ENCODE data around the gene SLAIN2.
A peak's percentile ranks its signal among the peaks of the same experiment; 100 is the strongest.
"Not testable (repeated sequence)": the region's sequence is repeated elsewhere in the genome, so short reads cannot be mapped to it uniquely, and the experiment has no call there.

The SLAIN2 gene

DNA sequence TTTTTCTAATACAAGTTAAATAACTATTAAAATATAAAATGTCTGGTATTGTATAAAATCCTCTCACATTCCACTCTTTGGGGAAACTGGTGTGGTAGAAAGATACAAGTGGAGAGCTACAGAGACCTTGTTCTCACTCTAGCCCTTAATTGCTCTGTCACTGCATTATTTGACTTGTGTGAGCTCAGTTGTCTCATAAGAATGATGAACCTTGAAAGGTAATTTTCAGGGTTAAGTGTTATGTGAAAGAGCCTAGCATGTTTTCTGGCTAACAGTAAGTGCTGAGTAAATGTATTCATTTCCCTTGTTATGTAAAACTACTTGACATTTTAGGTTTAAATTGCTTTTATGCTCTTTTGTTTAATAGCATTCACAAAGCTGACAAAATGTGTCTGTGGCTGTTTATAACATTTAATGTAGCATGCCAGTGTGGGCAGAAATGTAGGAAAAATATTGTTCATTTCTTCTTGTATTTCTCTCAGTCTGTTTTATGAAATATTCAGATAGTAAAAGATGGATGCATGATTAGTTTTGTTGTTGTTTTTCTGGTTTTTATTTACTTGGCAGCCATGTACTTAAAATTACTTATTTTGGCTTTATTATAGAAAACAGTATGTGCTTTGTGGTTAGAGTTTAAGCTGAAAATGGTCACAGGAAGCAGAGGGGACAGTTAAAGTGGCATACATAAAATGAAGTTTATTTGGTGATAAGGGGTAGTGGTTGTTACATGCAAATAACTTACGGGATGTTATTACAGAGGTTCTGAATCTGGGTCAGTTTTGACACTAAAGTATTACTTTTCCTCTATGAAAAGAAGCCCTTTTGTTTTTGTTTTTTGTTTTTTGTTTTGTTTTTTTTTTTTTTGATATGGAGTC is 29.2 kb downstream of the SLAIN2 start:
- DNase-seq (ENCODE audit: low spot score): no peak

DNA sequence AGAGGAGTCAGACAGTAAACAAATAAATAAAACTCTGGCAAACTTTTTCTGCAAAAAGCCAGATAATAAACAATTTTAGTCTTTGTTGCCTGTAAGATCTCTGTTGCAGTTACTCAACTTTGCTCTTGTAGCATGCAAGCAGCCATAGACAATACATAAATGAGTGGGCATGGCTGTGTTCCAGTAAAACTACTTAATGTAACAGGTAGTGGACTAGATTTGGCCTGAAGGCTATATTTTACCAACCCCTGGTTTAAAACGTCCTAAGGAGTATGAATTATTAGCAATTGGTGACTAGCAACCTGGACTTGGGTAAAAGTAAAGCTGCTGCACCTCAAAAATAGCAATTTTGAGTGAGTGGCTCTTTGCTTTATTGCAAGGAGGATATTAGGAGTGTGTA is 30.9 kb downstream of the SLAIN2 start:
- no peak for DNase-seq (ENCODE audit: low spot score)

DNA sequence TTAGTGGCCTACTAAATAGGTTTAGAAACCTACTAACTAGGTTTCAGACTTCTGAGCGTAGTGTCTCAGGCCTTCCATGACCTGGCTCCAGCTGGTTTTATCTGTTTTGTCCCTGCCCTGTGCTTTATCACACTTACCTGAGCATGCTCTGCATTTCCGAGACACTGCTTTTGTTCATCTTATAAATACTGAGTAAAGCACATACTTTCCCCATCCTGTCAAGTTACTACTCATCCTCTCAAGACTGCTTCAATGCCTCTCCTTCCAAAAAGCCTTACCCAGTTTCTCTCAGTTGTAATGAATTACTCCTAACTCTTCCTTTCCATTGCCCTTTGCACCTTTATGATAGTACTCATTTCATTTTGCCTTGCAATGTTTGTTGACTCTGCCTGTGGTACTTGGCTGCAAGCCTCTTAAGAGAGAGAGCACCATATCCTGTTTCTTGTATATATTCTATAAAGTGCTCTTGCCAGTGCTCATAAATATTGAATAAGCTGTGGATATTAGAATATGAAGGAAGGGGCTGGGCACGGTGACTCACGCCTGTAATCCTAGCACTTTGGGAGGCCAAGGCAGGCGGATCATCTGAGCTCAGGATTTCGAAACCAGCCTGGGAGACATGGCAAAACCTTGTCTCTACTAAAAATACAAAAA is 34.4 kb downstream of the SLAIN2 start:
- peak; percentile 79 for DNase-seq (ENCODE audit: low spot score)

DNA sequence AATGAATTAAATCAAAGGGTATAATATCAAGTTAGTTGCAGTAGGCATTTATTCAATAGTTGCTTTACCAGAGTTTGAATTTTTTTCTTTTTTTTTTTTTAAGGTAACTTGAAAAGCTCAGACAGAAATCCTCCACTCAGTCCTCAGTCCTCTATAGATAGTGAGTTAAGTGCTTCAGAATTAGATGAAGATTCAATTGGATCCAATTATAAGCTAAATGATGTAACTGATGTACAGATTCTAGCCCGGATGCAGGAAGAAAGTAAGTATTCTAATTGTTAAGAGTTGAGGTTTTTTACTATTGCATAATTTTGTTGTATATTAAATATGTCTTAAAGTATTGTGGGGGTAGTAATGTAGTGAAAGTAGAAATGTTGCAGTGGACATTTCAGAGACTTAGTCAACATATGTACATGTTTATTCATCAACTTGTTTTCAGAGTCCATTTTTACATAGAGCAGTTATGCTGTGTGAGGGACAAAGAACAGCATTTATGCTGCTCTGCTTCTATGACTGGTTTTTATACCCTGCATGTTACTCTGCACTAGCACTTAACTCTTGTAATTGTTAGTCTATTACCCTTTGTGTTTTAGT is 38.4 kb downstream of the SLAIN2 start:
- DNase-seq (ENCODE audit: low spot score): no peak

DNA sequence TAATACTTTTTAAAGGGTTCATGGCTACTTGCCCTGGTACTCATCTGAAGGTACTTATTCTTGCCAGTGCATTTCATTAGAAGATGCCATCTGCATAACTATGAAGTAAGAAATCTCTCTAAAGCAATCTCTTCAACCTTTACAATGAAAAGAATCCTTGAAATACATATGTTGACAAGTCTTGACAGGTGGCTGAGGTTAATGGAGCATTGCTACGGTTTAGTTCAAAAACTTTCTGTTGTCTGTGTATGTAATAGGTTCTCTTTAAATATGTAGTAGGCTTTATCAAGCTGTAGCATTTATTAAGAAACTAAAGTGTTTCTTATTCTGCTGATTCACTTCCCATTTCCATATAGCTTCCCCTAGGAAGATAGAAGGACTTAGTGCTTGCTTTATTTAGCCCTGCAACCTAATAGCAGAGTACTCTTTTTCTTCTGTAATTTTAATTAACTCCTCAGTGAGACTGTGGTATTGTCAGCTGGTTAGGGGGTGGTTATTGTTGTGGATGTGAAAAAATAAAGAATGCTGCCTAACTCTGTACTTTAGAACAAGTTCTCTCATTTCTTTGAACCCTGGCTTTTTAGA is 39.3 kb downstream of the SLAIN2 start:
- no peak for DNase-seq (ENCODE audit: low spot score)

DNA sequence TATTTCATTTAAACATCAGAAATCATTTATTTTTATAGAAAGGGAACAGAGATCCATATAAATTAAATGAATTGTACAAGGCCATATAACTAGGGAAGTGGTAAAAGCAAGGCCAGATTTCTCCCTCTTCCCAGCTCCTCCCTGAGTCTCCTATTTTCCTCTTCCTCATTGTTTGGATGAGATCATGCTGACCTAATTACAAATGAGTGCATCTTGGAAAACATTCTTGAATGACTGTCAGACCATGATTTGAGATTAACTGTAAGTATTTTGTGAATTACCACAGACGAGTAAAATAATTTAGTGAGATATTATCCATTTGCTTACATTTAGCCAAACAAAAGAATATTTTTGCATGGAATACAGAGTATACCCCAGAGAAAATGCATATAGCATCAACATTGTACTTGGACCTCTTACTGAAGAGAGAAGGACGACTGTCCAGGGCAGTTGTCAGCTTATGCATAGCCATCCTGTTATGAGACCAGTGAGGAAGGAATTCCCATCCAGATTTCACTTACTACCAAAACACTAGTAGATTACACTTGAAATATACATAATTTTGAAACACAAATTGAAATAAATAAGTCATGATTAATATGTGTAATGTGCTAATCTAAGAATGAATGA is 47.3 kb downstream of the SLAIN2 start:
- no peak for DNase-seq (ENCODE audit: low spot score)

DNA sequence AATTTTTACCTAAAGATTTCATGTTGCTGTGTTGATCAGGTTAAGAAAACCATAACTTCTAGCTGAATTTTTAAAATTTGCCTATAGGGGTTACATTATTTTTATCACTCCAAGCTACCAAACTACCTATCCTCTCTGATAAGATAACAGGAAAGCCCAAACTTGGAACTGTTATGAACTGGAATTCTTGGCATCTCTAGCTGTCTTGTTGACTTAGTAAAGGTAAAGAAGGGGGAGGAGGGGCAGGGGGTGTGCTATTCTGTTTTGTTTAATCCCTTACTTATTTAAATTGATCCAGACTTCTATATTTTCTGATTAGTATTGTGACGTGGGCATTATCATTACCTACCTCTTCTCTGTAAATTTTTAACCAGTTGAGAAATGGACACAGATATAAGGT is 54.7 kb downstream of the SLAIN2 start:
- DNase-seq (ENCODE audit: low spot score): no peak

DNA sequence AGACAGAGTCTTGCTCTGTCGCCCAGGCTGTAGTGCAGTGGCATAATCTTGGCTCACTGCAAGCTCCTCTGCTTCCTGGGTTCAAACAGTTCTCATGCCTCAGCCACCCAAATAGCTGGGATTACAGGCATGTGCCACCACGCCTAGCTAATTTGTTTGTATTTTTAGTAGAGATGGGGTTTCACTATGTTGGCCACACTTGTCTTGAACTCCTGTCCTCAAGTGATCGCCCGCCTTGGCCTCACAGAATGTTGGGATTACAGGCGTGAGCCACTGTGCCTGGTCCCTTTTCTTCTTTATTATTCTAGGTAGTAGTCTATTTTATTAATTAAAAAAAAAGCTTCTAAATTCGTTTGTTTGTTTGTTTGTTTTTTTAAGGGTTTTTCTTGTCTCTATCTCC is 59.1 kb downstream of the SLAIN2 start:
- DNase-seq (ENCODE audit: low spot score): no peak

DNA sequence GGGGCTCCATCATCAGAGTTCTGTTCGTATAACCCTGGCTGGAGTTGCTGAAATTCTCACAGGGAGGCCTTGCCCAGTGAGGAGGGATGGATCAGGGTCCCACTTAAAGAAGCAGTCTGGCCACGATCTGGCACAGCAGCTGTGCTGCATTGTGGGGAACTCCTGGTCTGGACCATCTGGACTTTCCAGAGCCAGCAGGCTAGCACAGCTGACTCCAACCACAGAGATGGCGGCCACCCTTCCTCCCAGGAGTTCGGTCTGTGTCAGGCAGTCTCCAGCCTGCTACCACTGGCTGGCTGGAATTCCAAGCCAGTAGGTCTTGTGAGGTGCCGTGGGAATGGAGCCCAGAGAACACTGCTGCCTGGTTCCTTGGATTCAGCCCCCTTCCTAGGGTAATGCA is 62.0 kb downstream of the SLAIN2 start:
- DNase-seq (ENCODE audit: low spot score): no peak

DNA sequence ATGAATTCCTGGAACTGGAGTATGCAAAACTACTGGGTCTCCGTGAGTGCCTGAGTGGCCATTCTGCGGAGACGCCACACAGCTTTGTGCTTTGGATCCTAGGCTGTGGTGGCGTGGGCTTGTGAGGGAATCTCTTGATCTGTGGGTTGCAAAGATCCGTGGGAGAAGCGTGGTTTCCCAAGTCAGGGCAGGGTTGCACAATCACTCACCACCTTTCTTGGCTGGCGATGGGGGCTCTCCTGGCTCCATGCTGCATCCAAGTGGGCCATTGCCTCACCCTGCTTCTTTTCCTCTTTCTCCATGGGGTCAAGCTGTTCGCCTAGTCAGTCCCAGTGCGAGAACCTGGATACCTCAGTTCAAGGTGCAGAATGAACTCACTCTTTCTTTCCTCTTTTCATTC is 62.5 kb downstream of the SLAIN2 start:
- DNase-seq (ENCODE audit: low spot score): no peak

DNA sequence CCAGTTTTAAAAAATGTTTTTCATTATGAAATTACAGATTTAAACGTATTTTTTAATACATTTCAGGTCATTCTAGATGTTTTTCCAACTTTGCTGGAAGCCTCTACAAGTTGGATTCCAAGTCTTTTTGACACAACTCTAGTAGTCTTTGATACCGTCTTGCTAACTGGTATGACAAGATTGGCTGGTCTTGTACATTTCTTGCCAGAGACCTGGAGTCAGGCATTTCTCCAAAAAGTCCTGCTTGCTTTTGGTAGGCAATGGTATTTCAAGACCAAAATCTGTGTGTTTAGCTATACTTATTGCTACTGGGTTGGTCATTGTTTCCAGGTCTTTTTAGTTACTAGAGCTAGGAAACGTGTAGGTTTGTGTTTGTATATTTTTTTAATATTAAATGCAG is 64.6 kb downstream of the SLAIN2 start:
- DNase-seq (ENCODE audit: low spot score): no peak

DNA sequence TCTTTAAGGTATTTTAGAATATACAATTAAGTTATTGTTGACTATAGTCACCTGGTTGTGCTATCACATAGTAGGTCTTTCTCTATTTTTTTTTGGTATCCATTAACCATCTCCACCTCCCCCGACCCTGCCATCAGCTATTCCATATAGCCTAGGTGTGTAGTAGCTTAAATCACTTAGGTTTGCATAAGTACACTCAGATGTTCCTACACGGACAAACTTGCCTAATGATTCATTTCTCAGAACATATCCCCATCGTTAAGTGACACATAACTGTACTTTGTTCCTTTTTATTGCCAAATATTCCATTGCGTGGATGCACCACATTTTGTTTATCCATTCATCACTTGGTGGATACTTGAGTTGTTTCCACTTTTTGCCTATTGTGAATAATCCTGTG is 67.9 kb downstream of the SLAIN2 start:
- DNase-seq (ENCODE audit: low spot score): no peak

DNA sequence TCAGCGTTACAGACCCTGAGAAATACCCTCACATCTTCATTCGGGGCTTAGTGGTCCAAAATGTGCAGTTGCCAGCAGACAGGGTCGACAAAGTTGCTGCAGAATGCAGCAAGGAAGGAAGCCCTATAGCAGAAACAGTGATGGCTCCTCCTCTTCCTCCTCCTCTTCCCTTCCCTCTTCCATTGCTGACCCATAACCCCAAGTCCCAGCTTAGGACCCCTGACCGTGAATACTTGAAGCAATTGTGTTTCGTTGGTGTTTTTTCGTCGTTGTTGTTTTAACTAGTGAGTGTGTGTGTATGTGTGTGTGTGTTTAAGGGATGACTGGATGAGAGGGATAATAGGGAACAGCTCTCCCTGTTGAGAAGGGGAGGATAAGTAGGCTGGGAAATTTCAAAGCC is 69.5 kb downstream of the SLAIN2 start:
- DNase-seq (ENCODE audit: low spot score): no peak

DNA sequence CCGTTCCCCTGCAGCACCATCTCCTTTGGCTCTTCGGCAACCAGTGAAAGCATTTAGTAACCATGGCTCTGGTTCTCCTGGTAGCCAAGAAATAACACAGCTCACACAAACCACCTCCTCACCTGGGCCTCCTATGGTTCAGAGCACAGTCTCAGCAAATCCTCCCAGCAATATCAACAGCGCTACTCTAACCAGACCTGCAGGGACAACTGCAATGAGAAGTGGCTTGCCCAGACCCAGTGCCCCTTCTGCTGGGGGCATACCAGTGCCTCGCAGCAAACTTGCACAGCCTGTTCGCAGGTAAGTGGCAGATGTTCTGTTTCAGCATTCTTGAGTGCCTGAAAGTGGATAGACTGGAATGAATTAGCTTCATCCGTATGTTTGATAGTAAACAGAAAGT is 78.8 kb downstream of the SLAIN2 start:
- DNase-seq (ENCODE audit: low spot score): no peak

DNA sequence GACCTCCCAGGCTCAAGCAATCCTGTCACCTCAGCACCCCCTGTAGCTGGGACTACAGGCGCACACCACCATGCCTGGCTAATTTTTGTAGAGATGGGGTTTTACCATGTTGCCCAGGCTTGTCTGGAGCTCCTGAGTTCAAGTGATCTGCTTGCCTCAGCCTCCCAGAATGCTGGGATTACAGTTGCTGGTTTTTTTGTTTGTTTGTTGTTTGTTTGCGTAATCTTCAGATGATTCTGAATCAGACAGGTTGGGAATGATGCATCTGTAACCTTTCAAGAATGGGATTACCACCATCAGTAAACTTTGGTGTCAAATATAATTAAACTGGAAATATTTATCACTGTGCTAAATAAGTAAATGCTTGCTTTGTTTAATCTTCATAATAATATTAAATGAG is 79.8 kb downstream of the SLAIN2 start:
- DNase-seq (ENCODE audit: low spot score): no peak

DNA sequence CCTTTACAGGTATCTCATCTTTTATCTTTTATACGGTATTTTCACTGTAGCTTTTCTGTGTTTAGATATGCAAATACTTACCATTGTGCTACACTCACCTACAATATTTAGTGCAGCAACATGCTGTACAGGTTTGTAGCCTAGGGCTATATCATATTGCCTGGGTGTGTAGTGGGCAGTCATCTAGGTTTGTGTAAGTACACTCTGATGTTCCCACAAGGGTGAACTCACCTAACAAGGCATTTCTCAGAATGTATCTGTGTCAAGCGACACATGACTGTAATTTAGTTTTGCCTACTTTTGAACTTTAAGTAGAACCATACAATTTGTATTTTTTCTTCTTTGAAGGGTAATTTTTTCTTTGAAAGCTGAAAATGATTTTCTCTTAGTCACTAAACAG is 87.6 kb downstream of the SLAIN2 start:
- DNase-seq (ENCODE audit: low spot score): no peak

DNA sequence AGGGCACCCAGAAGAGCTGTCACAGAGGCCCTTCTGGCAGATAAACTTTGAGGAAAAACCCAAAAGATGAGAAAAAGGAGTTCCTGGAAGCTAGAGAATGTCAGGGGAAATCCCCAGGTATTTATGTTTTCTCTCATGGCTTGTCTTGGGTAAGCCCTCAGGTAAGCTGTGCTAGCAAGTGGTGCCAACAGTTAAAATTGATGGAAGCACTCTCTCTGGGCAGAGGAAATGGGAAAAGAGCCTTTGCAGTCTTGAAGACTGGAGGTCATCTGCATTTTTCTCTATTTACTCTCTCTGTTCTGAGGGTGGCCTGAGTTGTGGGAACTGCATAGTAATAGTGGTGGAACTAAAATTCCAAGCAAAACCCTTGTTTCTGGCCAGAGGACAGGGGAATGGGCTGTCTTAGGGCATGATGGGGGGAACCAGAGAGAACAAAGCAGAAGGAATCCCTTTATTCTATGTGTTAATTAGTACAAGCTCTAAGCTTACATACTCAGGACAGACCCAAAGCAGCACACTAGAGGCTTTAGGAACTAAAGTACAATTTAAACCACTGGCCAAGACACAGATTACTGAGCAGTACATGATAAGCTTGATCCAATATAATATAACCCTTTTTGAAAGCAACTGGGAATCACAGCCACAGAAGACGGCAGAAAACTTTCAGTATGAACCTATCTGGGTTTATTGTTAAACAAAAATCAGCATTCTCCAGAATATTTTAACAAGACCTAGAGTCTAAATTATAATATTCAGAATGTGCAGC is 88.6 kb downstream of the SLAIN2 start:
- DNase-seq (ENCODE audit: low spot score): no peak

DNA sequence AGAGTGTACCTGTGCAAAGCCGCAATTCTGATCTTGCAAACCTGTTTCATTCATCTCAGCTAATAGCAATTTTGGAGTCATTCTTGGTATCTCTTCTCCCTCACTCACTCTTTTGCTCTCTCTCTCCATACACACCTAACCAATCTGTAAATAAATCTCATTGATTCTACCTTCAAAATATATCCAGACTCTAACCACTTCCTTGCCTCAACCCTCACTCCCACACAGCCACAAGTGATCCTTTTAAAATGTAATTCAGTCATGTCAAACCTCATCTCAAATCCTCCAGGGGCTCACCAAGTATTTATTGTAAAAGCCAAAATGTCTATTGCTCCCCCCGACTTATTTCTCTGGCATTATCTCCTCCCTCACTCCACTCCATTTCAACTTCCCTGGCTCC is 90.1 kb downstream of the SLAIN2 start:
- no peak for DNase-seq (ENCODE audit: low spot score)

DNA sequence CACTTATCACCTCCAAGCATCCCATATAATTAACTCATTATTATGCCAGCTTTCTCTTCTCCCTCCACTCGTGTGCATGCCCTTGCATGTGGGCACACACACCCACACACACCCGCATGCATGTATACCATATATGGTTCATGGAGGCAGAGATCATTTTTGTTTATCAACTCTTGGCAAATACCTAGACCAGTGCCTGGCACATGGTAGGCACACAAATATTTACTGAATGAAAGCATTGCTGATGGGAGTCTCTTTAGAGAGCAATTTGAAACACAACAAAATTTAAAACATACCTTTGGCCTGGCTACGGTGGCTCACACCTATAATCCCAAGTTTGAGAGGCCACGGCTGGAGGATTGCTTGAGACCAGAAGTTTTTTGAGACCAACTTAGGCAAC is 90.7 kb downstream of the SLAIN2 start:
- no peak for DNase-seq (ENCODE audit: low spot score)

DNA sequence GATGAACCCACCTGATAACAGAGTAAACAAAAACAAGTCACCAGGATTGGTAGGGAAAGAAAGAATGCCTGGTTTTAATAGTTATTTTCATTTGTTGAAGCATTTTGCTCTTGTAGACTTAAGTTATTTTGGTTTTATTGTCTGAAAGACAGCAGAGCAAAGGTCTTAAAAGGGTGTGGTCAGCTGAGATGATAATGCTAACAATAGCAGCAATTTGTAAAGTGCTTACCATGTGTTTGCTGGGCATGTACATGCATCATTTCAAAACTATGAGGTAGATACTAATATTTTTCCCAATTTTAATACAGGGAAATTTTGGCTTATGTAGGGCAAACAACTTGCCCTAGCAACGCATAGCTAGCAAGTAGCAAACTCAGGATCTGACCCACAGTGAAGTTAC is 95.0 kb downstream of the SLAIN2 start:
- DNase-seq (ENCODE audit: low spot score): no peak

DNA sequence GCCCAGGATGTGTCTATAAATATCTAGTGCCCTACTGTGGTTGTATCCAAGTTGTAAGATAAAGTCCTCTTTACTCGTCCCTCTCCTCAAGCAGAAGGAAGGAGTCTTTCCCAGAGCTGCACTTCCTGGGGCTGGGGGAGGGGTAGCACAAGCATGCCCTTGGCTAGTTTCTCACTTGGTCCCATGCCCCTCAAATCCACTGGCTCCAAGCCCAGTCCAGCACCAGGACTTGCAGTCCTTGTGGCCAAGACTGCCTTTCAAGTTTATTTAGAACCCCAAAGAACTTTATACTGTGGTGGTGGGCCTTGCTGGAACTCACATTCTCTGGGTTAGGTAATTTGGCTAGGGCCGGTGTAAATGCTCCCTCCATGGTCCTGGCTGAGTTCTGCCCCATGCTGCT is 98.7 kb downstream of the SLAIN2 start:
- no peak for DNase-seq (ENCODE audit: low spot score)

DNA sequence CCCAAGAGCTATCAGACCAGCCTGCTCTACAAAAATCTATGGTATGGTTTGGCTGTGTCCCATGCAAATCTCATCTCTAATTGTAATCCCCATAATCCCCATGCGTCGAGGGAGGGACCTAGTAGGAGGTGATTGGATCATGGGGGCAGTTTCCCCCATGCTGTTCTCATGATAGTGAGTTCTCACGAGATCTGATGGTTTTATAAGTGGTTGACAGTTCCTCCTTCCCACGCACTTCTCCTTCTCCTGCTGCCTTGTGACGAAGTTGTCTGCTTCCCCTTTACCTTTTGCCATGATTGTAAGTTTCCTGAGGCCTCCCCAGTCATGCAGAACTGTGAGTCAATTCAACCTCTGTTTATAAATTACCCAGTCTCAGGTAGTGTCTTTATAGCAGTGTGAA is 99.6 kb downstream of the SLAIN2 start:
- not testable (repeated sequence) for DNase-seq (ENCODE audit: low spot score)

Data from LoVo (cell line).